HG03039 (cell line): ENCODE data around the gene AKIP1.
"Not testable (repeated sequence)": the region's sequence is repeated elsewhere in the genome, so short reads cannot be mapped to it uniquely, and the experiment has no call there.

ENCODE experiments used
- ATAC-seq: cut with Tn5 transposase; IDR thresholded peaks from one replicate; pipeline ENCODE4 v1.9.1; 2021; ENCODE audit warnings: mild to moderate bottlenecking, moderate library complexity; ENCODE audit not compliant: unreplicated experiment

The AKIP1 gene, protein sequence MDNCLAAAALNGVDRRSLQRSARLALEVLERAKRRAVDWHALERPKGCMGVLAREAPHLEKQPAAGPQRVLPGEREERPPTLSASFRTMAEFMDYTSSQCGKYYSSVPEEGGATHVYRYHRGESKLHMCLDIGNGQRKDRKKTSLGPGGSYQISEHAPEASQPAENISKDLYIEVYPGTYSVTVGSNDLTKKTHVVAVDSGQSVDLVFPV

DNA sequence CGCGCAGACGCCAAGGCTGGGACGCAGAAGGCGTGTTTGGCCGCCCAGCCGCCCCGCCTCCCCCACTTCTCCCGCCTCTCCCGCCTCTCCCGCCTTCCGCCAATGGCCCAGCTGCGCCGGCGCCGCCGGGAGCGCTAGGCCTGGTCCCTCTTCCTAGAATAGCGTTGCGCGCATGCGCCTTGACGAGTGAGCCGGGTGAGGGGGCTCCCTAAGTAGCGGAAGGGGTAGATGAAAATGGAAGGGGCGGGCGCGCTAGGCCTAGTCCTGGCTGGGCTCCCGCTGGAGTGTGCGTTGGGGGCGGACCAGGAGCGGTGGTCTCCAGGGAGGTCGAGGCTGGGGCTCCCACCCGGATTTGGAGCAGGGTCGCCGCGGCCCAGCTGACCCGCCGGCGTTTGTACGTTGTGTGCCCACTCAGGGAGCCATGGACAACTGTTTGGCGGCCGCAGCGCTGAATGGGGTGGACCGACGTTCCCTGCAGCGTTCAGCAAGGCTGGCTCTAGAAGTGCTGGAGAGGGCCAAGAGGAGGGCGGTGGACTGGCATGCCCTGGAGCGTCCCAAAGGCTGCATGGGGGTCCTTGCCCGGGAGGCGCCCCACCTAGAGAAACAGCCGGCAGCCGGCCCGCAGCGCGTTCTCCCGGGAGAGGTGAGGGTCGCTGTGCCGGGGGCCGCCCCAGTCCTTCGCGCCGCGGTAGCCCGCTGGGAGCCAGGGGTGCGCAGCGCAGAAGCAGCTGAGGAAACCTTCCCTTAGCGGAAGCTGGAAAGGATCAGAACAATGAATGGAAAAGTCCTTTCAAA, at the start of gene AKIP1:
Gene AKIP1 (plus strand): TSS at position 161 of the 795 bp plus-strand sequence. CDS start 261 bp downstream, at position 422.
- ATAC-seq, result peak; percentile 82

DNA sequence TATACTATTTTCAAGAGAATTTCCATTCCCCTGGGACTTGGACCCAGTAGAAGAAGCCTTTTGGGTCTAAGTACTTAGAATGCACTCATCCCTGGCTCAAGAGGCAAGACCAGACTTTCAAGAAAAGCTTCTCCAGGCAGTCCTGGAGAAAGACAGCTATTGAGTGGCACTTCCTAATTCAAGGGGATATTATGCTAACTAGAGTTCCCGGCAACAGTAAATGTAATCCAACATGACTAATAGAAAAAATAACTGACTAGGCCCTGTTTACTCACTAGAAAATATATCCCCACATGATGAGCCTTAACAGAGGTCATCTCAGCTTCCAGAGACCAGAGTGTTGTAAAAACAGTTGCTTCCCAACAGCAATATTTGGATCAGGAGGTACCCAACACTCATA, 47.2 kb upstream of the AKIP1 start:
- no peak for ATAC-seq

- no peak for ATAC-seq
Observed at GRCh38 chr11:8865304-8865703, 45.7 kb upstream of the AKIP1 start.

GRCh38 chr11:8867035-8867434, 44.0 kb upstream of the AKIP1 start:
- ATAC-seq, result no peak

DNA sequence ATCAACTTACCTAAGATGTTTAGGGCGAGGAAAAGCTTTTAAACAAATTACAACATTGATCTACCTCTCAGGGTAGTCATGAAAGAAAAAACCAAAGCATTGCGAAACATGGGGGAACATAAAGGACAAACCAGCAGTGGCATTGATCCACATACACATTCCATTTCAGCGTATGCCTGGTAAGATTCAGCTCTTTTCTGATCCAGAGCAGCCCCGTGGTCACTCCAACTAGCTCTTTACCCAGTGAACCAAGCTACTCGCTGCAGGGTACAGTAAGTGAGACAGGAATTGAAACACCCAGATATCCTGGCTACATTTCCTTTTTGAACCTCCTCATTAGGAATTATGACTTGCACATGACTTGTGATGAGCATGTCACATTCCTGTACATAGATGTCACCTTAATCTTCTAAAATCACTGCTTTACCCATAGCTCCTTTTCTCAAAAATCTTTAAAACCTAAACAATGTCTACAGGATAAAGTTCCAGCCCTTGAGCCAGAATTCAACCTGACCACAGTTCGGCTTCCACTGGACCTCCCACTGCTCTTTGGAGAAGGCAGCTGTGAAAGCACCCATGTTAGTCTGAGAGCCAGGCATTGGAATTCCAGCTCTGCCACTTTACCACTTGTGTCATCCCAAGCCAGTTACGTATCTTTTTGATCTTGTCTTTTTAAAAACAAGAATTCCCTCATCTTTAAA, 42.9 kb upstream of the AKIP1 start:
- ATAC-seq, result no peak

DNA sequence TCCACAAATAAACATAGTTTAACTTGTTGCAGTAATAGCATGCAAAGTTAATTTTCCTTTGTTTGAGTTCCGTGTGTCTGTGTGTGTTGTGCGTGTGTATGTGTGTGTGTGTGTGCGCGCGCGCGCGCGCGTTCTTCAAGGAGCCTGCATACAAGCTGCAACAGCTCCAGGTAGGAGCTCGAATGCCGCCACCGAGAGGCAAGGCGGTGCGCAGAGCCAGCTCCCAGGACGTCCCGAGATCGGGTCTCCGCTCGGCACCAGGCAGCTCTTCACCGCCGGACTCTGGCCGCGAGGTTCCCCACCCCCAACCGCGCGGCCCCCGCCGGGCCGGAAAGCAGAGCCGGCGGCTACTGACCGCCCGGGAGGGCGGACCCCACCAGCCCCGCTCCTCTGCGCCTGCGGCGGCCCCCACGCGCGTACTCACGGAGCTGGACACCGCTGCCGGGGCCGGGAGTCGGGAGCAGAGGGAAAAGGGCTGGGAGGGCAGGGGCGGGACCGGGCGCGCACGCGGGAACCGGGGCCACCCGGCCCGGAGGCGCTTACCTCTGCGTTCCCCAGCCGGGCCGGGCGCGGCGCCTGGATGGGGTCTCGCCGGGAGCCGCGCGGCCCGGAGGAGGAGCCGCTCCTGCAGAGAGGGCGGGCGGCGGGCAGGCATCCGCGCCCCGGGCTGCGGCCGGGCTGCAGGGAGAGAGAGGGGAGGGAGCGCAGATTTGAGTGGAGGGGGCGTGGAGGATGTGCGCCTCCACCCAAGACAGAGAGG, 40.4 kb upstream of the AKIP1 start:
- ATAC-seq, result no peak

DNA sequence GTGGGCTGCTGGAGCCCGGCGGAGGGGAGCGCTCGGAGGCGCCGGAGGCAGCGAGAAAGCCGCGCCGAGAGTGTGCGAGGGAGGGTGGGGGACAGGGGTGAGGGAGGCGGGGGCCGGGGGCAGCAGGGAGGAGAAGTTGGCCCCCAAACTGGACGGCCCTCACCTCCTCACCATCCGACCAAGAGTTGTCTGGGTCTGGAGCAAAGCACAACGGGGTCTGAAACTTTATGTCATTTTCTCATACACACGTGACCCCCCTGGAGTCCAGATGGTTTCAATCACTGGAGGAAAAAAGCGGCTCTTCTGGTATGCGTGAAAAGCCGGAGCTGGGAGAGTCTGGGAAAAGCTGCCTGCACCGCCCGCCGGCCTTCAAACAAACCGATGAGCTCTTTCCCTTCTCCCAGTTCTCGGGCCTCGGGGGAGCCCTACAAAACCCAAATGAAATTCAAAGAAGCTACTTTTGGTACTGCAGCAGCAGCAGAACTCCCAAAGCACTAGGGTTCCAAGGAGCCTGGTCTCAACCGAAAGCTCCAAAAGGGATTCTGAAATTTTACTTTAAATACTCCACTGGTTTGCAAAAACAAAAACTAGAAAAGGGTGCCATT, 39.7 kb upstream of the AKIP1 start:
- ATAC-seq, result no peak

DNA sequence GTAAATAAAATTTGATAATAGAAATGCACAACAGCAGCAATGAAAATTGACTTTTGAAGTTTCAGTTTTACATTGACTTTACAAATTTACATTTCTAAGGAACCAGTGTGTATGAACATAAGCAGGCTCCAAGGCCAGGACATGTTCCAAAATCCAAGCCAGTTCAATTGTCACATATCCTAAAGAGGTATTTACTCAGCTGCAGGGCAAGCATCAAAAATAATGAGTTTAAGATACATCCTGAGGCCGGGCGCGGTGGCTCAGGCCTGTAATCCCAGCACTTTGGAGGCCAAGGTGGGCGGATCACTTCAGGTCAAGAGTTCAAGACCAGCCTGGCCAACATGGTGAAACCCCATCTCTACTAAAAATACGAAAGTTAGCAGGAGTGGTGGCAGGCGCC, 39.0 kb upstream of the AKIP1 start:
- no peak for ATAC-seq

- no peak for ATAC-seq
Observed at GRCh38 chr11:8873741-8874405, 37.1 kb upstream of the AKIP1 start.

DNA sequence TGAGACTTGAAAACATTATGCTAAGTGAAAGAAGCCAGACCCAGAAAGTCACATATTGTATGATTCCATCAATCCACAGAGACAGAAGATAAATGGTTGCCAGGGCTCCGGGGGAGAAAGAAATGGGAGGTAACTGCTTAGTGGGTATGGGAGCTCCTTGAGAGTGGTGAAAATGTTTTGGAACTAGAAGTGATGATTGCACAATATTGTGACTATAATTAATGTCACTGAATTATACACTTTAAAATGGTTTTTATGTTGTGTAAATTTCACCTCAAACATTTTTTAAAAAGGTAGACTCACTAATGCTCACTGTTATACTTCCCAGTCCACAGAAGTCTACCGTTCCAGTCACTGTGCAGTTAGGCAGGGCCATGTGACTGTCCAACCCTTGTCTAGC, 32.2 kb upstream of the AKIP1 start:
- ATAC-seq, result no peak

DNA sequence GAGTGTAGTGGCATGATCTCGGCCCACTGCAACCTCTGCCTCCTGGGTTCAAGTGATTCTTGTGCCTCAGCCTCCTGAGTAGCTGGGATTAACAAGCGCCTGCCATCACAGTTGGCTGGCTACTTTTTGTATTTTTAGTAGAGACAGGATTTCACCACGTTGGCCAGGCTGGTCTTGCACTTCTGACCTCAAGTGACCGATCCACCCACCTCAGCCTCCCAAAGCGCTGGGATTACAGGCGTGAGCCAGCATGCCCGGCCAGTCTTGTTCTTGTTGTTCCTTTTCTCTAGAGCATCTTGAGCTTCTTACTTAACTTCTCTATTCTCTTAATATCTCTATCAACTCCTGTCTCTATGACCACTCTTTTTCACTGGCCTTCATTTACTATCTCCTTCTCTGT, 29.4 kb upstream of the AKIP1 start:
- not testable (repeated sequence) for ATAC-seq

- no peak for ATAC-seq
Observed at GRCh38 chr11:8886322-8886721, 24.7 kb upstream of the AKIP1 start.

- not testable (repeated sequence) for ATAC-seq
Observed at GRCh38 chr11:8891185-8891584, 19.8 kb upstream of the AKIP1 start.

DNA sequence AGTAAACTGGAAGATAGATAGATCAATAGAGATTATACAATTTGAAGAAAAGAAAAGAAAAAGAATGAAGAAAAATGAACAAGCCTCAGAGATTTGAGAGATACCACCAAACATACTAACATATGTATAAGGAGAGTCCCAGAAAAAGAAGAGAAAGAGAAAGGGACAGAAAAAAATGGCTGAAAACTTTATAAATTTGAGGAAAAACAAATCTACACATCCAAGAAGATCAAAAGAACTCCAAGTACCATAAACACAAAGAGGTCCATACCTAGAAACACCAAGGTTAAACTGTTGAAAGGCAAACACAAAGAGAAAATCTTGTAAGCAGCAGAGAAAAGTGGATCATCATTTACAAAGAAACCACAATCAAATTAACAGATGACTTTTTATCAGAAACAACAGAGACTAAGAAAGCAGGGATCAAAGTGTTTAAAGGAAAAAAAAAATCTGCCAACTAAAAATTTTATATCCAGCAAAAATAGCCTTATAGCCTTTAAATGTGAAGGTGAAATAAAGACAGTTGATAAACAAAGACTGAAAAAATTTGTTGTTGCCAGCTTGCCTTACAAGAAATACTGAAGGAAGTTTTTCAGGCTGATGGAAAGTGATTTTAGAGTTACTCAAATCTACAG, 11.8 kb upstream of the AKIP1 start:
- no peak for ATAC-seq

GRCh38 chr11:8905528-8906165, 5.3 kb upstream of the AKIP1 start:
- no peak for ATAC-seq

DNA sequence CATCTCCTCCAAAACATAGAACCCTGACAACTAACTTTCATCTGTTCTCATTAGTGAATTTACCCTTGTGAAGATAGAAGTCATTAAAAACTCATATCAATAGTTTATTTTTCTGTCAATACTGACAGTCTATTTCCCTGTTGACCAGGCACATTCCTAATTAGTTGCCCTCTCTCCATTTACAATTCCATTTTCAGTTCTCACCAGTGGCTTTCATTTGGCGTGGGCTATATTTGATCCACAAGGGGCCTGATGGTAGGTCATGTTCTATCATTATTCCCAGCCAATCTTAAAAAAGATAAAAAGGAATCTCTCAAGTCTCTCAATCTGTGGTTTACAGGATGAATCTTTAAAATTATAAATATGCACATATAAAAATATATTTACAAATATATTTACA, 3.9 kb upstream of the AKIP1 start:
- no peak for ATAC-seq

DNA sequence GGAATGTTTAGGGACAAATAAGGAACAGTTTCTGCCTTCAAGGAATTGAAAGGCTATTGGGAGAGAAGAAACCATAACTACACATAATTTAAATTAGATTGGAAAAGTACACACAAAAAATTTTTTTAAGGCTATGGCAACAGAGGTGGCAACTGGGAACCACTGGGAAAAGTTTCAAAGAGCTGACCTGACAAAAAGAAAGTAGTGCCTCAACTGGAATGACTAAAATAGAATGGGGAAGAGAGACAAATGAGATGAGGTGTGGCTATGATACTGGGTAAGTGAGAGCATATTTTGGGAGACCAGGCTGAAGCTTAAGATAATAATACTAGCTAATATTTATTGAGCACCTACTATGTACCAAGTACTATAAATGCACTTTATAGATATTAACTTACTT, 2.9 kb upstream of the AKIP1 start:
- ATAC-seq, result no peak

- ATAC-seq, result peak; percentile 5
Observed at GRCh38 chr11:8910649-8911026, 351 bp upstream of the AKIP1 start.

DNA sequence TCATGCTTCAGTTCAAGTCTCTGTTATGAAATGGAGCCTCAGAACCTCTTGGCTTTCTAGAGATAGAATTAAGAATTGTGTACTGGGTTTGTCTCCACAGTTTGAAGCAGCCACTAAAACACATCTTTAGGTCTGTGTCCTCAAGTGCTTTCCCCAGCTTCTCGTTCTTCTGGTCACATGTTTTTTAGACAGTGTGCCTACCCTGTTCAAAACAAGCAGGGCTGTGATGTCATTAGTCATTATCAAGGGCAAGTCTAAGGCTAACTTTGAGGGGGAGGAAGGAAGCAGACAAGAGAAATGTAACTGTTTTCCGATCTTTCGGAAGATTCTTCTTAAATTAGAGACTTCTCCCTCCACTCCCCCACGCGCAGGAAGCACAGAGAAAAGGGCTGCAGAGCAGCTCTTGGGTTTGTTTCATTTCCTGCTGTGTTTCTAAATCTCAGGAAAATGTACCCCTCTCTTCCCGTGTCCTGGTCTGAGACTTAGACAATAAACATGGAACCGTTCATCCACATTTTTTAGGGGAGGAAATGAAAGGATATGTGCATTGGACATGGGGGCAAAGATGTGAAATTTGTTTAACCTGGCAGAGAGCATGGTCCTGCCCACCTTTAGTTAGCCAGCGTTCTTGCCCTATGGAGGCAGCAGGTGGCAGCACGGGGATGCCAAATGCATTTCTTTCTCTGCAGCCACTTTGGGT, 3.1 kb downstream of the AKIP1 start:
- no peak for ATAC-seq
